HepG2 (cell line): ENCODE measurements around the gene POLR2H. TPM values are rescaled to one million over a fixed set of nuclear protein-coding genes. Genes with fewer than 3 reads are reported as not detected.

Source experiments
- CCAR2 ChIP-seq: fragments of 200-400 bp; formaldehyde crosslinking; optimal IDR thresholded peaks from 2 replicates; pipeline ENCODE3; 2018; ENCODE audit warnings: low read depth, mild to moderate bottlenecking, low read length, moderate library complexity
- FOSL2 ChIP-seq: sonication (generic); formaldehyde crosslinking; IDR thresholded peaks from 2 replicates; pipeline ENCODE4 v1.4.0; 2020; ENCODE audit warnings: missing genetic modification reagents
- FOXJ3 ChIP-seq: sonication (generic); formaldehyde crosslinking; IDR thresholded peaks from 2 replicates; pipeline ENCODE4 v1.4.0; 2020; ENCODE audit warnings: missing genetic modification reagents, mild to moderate bottlenecking, borderline replicate concordance
- FUBP1 ChIP-seq: sonication (generic); formaldehyde crosslinking; IDR thresholded peaks from 2 replicates; pipeline ENCODE4 v1.5.1; 2020; ENCODE audit warnings: missing genetic modification reagents, mild to moderate bottlenecking, borderline replicate concordance
- KDM4B ChIP-seq: sonication (generic); formaldehyde crosslinking; IDR thresholded peaks from 2 replicates; pipeline ENCODE4 v1.4.0; 2020; ENCODE audit warnings: missing genetic modification reagents
- KLF16 ChIP-seq, 2 experiments: sonication (generic) in 1 of 2; formaldehyde crosslinking in 1 of 2; IDR thresholded peaks; 2 replicates each; pipeline versions ENCODE4 v1.6.1 to v1.8.0; 2016 to 2023; ENCODE audit warnings: missing genetic modification reagents in 2 of 2, missing compliant biosample characterization in 1 of 2
- MYPOP ChIP-seq: sonication (generic); formaldehyde crosslinking; IDR thresholded peaks from 2 replicates; pipeline ENCODE4 v1.8.1; 2023; ENCODE audit warnings: mild to moderate bottlenecking, moderate library complexity, missing genetic modification reagents
- NFKB2 ChIP-seq: sonication (generic); formaldehyde crosslinking; IDR thresholded peaks from 2 replicates; pipeline ENCODE4 v1.4.0; 2020; ENCODE audit warnings: missing genetic modification reagents, borderline replicate concordance
- ONECUT2 ChIP-seq: sonication (generic); formaldehyde crosslinking; IDR thresholded peaks from 2 replicates; pipeline ENCODE4 v1.4.0; 2020; ENCODE audit warnings: missing genetic modification reagents
- PPARG ChIP-seq: conservative IDR thresholded peaks from 2 replicates; pipeline ENCODE4 v1.6.1; 2016; ENCODE audit warnings: missing biosample characterization, missing genetic modification reagents
- RFX1 ChIP-seq: fragments of 450-650 bp; IDR thresholded peaks from 2 replicates; pipeline ENCODE4 v1.6.1; 2017
- RFX3 ChIP-seq: IDR thresholded peaks from 2 replicates; pipeline ENCODE4 v1.6.1; 2016; ENCODE audit warnings: missing biosample characterization, missing genetic modification reagents
- RXRA ChIP-seq: sonication (generic); formaldehyde crosslinking; IDR thresholded peaks from 2 replicates; pipeline ENCODE4 v1.5.1; 2020; ENCODE audit warnings: missing genetic modification reagents
- SNAPC5 ChIP-seq: sonication (generic); formaldehyde crosslinking; IDR thresholded peaks from 2 replicates; pipeline ENCODE4 v1.8.1; 2023; ENCODE audit warnings: mild to moderate bottlenecking, missing genetic modification reagents, borderline replicate concordance
- SP4 ChIP-seq: sonication (generic); formaldehyde crosslinking; IDR thresholded peaks from 2 replicates; pipeline ENCODE4 v1.8.1; 2023; ENCODE audit warnings: mild to moderate bottlenecking, missing genetic modification reagents
- THAP11 ChIP-seq: IDR thresholded peaks from 2 replicates; pipeline ENCODE4 v1.6.1; 2016; ENCODE audit warnings: missing biosample characterization, missing genetic modification reagents
- ZIK1 ChIP-seq: sonication (generic); formaldehyde crosslinking; IDR thresholded peaks from 2 replicates; pipeline ENCODE4 v1.5.0; 2020; ENCODE audit warnings: mild to moderate bottlenecking, low read depth, missing genetic modification reagents, borderline replicate concordance
- ZNF224 ChIP-seq: sonication (generic); formaldehyde crosslinking; IDR thresholded peaks from 2 replicates; pipeline ENCODE4 v1.5.0; 2020; ENCODE audit warnings: mild to moderate bottlenecking, missing genetic modification reagents
- ZNF230 ChIP-seq: sonication (generic); formaldehyde crosslinking; IDR thresholded peaks from 2 replicates; pipeline ENCODE4 v1.4.0; 2020; ENCODE audit warnings: mild to moderate bottlenecking, missing genetic modification reagents
- ZNF251 ChIP-seq: sonication (generic); formaldehyde crosslinking; IDR thresholded peaks from 2 replicates; pipeline ENCODE4 v1.9.0; 2021; ENCODE audit warnings: mild to moderate bottlenecking, missing genetic modification reagents
- ZNF282 ChIP-seq: fragments of 450-650 bp; IDR thresholded peaks from 2 replicates; pipeline ENCODE4 v1.6.1; 2018; ENCODE audit not compliant: partially characterized antibody
- ZNF547 ChIP-seq: sonication (generic); formaldehyde crosslinking; IDR thresholded peaks from 2 replicates; pipeline ENCODE4 v1.5.1; 2020; ENCODE audit warnings: mild to moderate bottlenecking, missing genetic modification reagents
- ZNF607 ChIP-seq: sonication (generic); formaldehyde crosslinking; IDR thresholded peaks from 2 replicates; pipeline ENCODE4 v1.5.1; 2020; ENCODE audit warnings: missing genetic modification reagents, mild to moderate bottlenecking, borderline replicate concordance
- ZNF710 ChIP-seq: sonication (generic); formaldehyde crosslinking; IDR thresholded peaks from 2 replicates; pipeline ENCODE4 v1.5.0; 2020; ENCODE audit warnings: mild to moderate bottlenecking, missing genetic modification reagents, borderline replicate concordance
- ZNF713 ChIP-seq: sonication (generic); formaldehyde crosslinking; IDR thresholded peaks from 2 replicates; pipeline ENCODE4 v1.4.0; 2020; ENCODE audit warnings: mild to moderate bottlenecking, missing genetic modification reagents
- ZNF883 ChIP-seq: sonication (generic); formaldehyde crosslinking; IDR thresholded peaks from 2 replicates; pipeline ENCODE4 v1.5.1; 2020; ENCODE audit warnings: mild to moderate bottlenecking, missing genetic modification reagents; ENCODE audit errors: not compliant biosample characterization
- ZNF891 ChIP-seq: sonication (generic); formaldehyde crosslinking; IDR thresholded peaks from 2 replicates; pipeline ENCODE4 v1.5.0; 2020; ENCODE audit warnings: mild to moderate bottlenecking, missing genetic modification reagents
- polyA plus RNA-seq, 8 experiments: library from polyadenylated mRNA; depleted of rRNA in 3 of 8; stranded (reverse) in 7 of 8; unstranded in 1 of 8; fragments of >200 nt; fragmentation: Illumina TruSeq in 4 of 8; extraction: Trizol in 4 of 8; gene quantifications; 2 replicates each; pipeline versions ENCODE4 v1.2.1 to v1.2.3, GENCODE V29; 2011 to 2016; ENCODE audit warnings: low read depth in 4 of 8, missing spikeins in 1 of 8, mixed read lengths in 1 of 8; ENCODE audit not compliant: insufficient read depth in 1 of 8
- total RNA-seq, 5 experiments: library from RNA; depleted of rRNA; stranded (reverse); fragments of >200 nt; fragmentation: Illumina TruSeq; extraction: Trizol; gene quantifications; 2 replicates each; pipeline ENCODE4 v1.2.3, GENCODE V29; 2016; ENCODE audit warnings: low read depth in 1 of 5

POLR2H gene
- total and polyA plus RNA-seq, 2 of the 13 experiments (the other 11 are each of a cell fraction or from before 2014, with no cell fraction given), result 118 to 194 TPM

- TF ChIP-seq ZNF710 (0 out of 2 replicates have a peak, but pooled peaks have one; percentile 30), FOSL2 (no peak), ZNF282 (no peak), RXRA (no peak), KDM4B (CRISPR knock-in tag) (no peak), ZIK1 (CRISPR knock-in tag) (no peak), ZNF607 (CRISPR knock-in tag) (no peak), KLF16 (CRISPR knock-in tag; IDR thresholded peaks at IDR 0.05) (no peak), ONECUT2 (no peak), FOXJ3 (CRISPR knock-in tag) (no peak), MYPOP (CRISPR knock-in tag) (no peak), CCAR2 (no peak), PPARG (CRISPR knock-in tag) (no peak), FUBP1 (CRISPR knock-in tag) (0 out of 2 replicates have a peak, but pooled peaks have one; percentile 61), ZNF251 (CRISPR knock-in tag) (no peak), ZNF547 (no peak), ZNF230 (CRISPR knock-in tag) (no peak), SP4 (CRISPR knock-in tag) (0 out of 2 replicates have a peak, but pooled peaks have one; percentile 14), THAP11 (CRISPR knock-in tag) (peak; percentile 48; the same call in 1 of the 2 replicates), ZNF891 (CRISPR knock-in tag) (0 out of 2 replicates have a peak, but pooled peaks have one; percentile 42), SNAPC5 (no peak), ZNF713 (CRISPR knock-in tag) (no peak), NFKB2 (peak; percentile 22; the same call in 1 of the 2 replicates), RFX1 (no peak), RFX3 (CRISPR knock-in tag) (no peak), ZNF224 (CRISPR knock-in tag) (no peak), ZNF883 (CRISPR knock-in tag) (no peak)
Observed at GRCh38 chr3:184417619-184418327, 56.3 kb downstream of the POLR2H start (continued).
